Mesenchymal stem cell (in vitro differentiated cells and primary cell): ENCODE results near the gene PSMA6. TPM values are rescaled to one million over a fixed set of nuclear protein-coding genes. Genes with fewer than 3 reads are reported as not detected.

Experiments used
- DNase-seq: peaks from one replicate; pipeline ENCODE4 v3.0.0-alpha.2; 2013
- H2AFZ ChIP-seq: one replicate; pipeline ENCODE4 v1.6.1; 2013; ENCODE audit warnings: low read depth, mild to moderate bottlenecking, control low read depth, inconsistent platforms, low read length, moderate library complexity
- H2AK5ac ChIP-seq: 2 replicates; pipeline ENCODE4 v1.6.1; 2013; ENCODE audit warnings: low read length, moderate library complexity, mild to moderate bottlenecking, inconsistent platforms; ENCODE audit not compliant: severe bottlenecking
- H2BK120ac ChIP-seq: one replicate; pipeline ENCODE4 v1.6.1; 2013; ENCODE audit warnings: low read depth, mild to moderate bottlenecking, inconsistent platforms, low read length, moderate library complexity
- H2BK12ac ChIP-seq, 2 experiments: one replicate each; pipeline ENCODE4 v1.6.1; 2013; ENCODE audit warnings: inconsistent platforms in 2 of 2, low read length in 2 of 2, mild to moderate bottlenecking in 2 of 2, moderate library complexity in 2 of 2, control low read depth in 1 of 2
- H2BK15ac ChIP-seq: one replicate; pipeline ENCODE4 v1.6.1; 2013; ENCODE audit warnings: mild to moderate bottlenecking, low read depth, inconsistent platforms; ENCODE audit not compliant: poor library complexity, severe bottlenecking
- H2BK5ac ChIP-seq: 2 replicates; pipeline ENCODE4 v1.6.1; 2013; ENCODE audit warnings: low read depth, mild to moderate bottlenecking, low read length, control low read depth, inconsistent platforms; ENCODE audit not compliant: poor library complexity, severe bottlenecking
- H3K14ac ChIP-seq, 2 experiments: one replicate each; pipeline ENCODE4 v1.6.1; 2013; ENCODE audit warnings: inconsistent platforms in 2 of 2, low read length in 2 of 2, control low read depth in 1 of 2, mild to moderate bottlenecking in 1 of 2, moderate library complexity in 1 of 2
- H3K18ac ChIP-seq, 2 experiments: one replicate each; pipeline ENCODE4 v1.6.1; 2013; ENCODE audit warnings: inconsistent platforms in 2 of 2, low read length in 2 of 2, control low read depth in 1 of 2, low read depth in 1 of 2, mild to moderate bottlenecking in 1 of 2
- H3K23ac ChIP-seq, 2 experiments: one replicate each; pipeline ENCODE4 v1.6.1; 2013; ENCODE audit warnings: inconsistent platforms in 2 of 2, low read length in 2 of 2, mild to moderate bottlenecking in 2 of 2, moderate library complexity in 2 of 2, control low read depth in 1 of 2
- H3K27ac ChIP-seq: 2 replicates; pipeline ENCODE4 v1.5.1; 2013; ENCODE audit warnings: mild to moderate bottlenecking, moderate library complexity, low read length, control low read depth, inconsistent platforms; ENCODE audit not compliant: poor library complexity, severe bottlenecking
- H3K27me3 ChIP-seq, 2 experiments: 2 replicates each; pipeline versions ENCODE4 v1.6.1 to v1.7.0; 2013; ENCODE audit warnings: low read length in 2 of 2, mild to moderate bottlenecking in 2 of 2, moderate library complexity in 2 of 2, control low read depth in 1 of 2, inconsistent platforms in 1 of 2; ENCODE audit not compliant: control insufficient read depth in 1 of 2, insufficient read depth in 1 of 2
- H3K36me3 ChIP-seq, 2 experiments: 2 replicates each; pipeline versions ENCODE4 v1.6.1 to v1.7.0; 2013; ENCODE audit warnings: low read length in 2 of 2, control low read depth in 1 of 2, inconsistent platforms in 1 of 2, low read depth in 1 of 2, mild to moderate bottlenecking in 1 of 2; ENCODE audit not compliant: insufficient read depth in 2 of 2, control insufficient read depth in 1 of 2
- H3K4ac ChIP-seq, 2 experiments: one replicate each; pipeline ENCODE4 v1.6.1; 2013; ENCODE audit warnings: inconsistent platforms in 2 of 2, low read length in 2 of 2, mild to moderate bottlenecking in 2 of 2, moderate library complexity in 2 of 2, control low read depth in 1 of 2, low read depth in 1 of 2
- H3K4me1 ChIP-seq: 2 replicates; pipeline ENCODE4 v1.6.1; 2013; ENCODE audit warnings: low read depth, low read length, control low read depth; ENCODE audit not compliant: control insufficient read depth, insufficient read depth
- H3K4me2 ChIP-seq: 2 replicates; pipeline ENCODE4 v1.6.1; 2013; ENCODE audit warnings: low read length, mild to moderate bottlenecking, inconsistent platforms; ENCODE audit not compliant: poor library complexity, severe bottlenecking
- H3K4me3 ChIP-seq, 2 experiments: 2 replicates each; pipeline versions ENCODE4 v1.5.1 to v1.7.0; 2013; ENCODE audit warnings: low read length in 2 of 2, mild to moderate bottlenecking in 2 of 2, control low read depth in 1 of 2, low read depth in 1 of 2; ENCODE audit not compliant: insufficient read depth in 1 of 2
- H3K79me1 ChIP-seq: replicated peaks from 2 replicates; pipeline ENCODE4 v1.6.1; 2013; ENCODE audit warnings: mild to moderate bottlenecking, control low read depth, low read length, inconsistent platforms; ENCODE audit not compliant: poor library complexity, severe bottlenecking
- H3K9ac ChIP-seq: 2 replicates; pipeline ENCODE4 v1.7.0; 2013; ENCODE audit warnings: mild to moderate bottlenecking, low read length, moderate library complexity
- H3K9me3 ChIP-seq: 2 replicates; pipeline ENCODE4 v1.7.0; 2013; ENCODE audit warnings: mild to moderate bottlenecking, low read length; ENCODE audit not compliant: control insufficient read depth
- H4K8ac ChIP-seq: one replicate; pipeline ENCODE4 v1.6.1; 2013; ENCODE audit warnings: inconsistent platforms, mild to moderate bottlenecking, low read length, moderate library complexity
- H4K91ac ChIP-seq: one replicate; pipeline ENCODE4 v1.6.1; 2013; ENCODE audit warnings: mild to moderate bottlenecking, low read length, inconsistent platforms
- WGBS: methylation state at CpG from one replicate; pipeline ENCODE4 v1.1.7; 2013; ENCODE audit warnings: mixed read lengths; 5-methylcytosine and 5-hydroxymethylcytosine counted together
- polyA plus RNA-seq, 2 experiments: library from polyadenylated mRNA; stranded (reverse); fragments of 200-250 nt; gene quantifications; one replicate each; pipeline ENCODE4 v1.2.3, GENCODE V29; 2013

Gene PSMA6
- 290 TPM for polyA plus RNA-seq (2013, experiment 1 of 2)
- 302 TPM for polyA plus RNA-seq (2013, experiment 2 of 2)

DNA sequence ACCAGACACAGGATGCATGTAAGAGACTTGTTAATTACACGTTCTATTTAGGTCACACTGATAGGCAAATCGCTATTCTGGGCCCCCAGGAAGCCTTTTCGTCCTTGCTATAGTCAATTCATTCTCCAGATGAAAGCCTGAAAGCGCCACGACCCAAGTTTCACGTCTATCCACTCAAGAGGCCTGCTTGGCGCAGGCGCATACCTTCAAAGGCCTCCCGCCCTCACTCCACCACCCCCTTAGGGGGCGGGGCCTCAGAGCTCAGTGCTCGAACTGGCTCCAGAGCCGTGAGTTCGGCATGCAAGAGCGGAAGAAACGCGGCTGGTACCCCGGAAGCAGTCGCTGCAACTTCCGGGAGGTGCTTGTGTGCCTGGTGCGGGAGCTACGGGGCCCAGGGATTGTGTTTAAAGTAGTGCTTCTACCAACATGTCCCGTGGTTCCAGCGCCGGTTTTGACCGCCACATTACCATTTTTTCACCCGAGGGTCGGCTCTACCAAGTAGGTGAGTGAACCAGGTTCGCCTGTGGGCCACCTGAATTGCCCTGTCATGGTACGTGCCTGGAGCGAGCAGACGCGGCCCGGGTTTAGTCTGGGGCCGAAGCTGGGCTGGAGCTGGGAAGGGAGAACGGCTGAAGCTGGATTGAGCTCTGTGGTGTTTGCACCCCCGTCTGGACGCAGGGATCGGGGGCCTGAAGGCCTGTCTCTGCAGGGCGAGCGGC is at the start of gene PSMA6:
Gene PSMA6, plus strand, starts transcription at position 332 of the 719 bp plus-strand sequence. Its CDS starts 95 bp downstream, at position 427.
- peak within 1 kb of the TSS; percentile 90 to 93 for H3K4me3 ChIP-seq
- H2BK5ac ChIP-seq: peak within 1 kb of the TSS; percentile 81
- peak within 1 kb of the TSS; percentile 98 for H3K4me2 ChIP-seq
- peak within 1 kb of the TSS in 1 of 2 experiments; percentile 34 for H3K23ac ChIP-seq
- H3K14ac ChIP-seq: peak within 1 kb of the TSS in 1 of 2 experiments; percentile 96
- H2AFZ ChIP-seq: peak within 1 kb of the TSS; percentile 97
- whole genome bisulfite sequencing: under 1% methylated on average over 36 of the region's 40 CpGs
- peak within 1 kb of the TSS; percentile 93 for H3K27ac ChIP-seq
- H3K9ac ChIP-seq: peak within 1 kb of the TSS; percentile 97
- H2BK12ac ChIP-seq: peak within 1 kb of the TSS in 1 of 2 experiments; percentile 66
- no peaks in the 10 kb centered on the region for H3K9me3 ChIP-seq
- DNase-seq: peak; percentile 99
- H2BK15ac ChIP-seq: no peak within 1 kb of the TSS
- no peaks in the 10 kb centered on the region for H3K27me3 ChIP-seq
- peak within 1 kb of the TSS; percentile 97 for H4K8ac ChIP-seq
- peaks cover 8% of the 10 kb centered on the region for H3K4me1 ChIP-seq
- peak within 1 kb of the TSS; percentile 94 to 97 for H3K4ac ChIP-seq
- peak within 1 kb of the TSS; percentile 54 for H2BK120ac ChIP-seq
- H3K18ac ChIP-seq: peak within 1 kb of the TSS; percentile 83 to 89
- H3K79me1 ChIP-seq: no peaks in the 10 kb centered on the region
- peak within 1 kb of the TSS; percentile 81 for H2AK5ac ChIP-seq
- H3K36me3 ChIP-seq: peaks cover 3 to 12% of the 10 kb centered on the region in 2 experiments
- H4K91ac ChIP-seq: peak within 1 kb of the TSS; percentile 81

DNA sequence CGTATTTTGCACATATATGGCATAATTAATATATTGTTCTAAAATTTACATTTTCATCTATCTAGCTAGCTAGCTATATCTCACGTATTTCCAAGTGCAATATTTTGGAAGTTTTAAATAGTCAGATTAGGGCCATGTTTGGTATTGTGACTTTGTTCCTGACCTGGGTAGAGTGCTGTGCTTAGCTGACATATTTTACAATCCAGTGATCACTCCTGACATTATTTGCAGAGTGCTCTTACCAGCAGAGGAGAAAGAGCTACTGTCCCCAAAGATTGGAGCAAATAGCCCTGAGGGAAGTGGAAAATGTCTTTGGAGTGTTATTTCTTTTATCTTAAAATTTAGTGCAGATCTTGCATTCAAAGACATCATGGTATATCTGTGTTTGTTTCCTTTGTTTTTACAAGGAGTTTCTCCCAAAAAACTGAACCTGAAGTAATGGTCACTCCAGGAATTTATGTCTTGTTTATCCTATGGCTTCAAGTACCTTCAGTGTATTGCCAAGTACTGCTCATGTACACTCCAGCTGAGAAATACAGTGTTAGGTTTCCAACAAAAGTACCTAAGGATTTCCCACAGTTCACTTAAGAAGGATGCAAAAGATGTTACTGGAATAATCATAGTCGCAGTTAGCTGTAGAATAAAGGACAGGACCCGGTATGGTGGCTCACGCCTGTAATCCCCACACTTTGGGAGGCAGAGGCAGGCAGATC is 49.4 kb upstream of the PSMA6 start:
- 91% methylated on average over 4 of the region's 5 CpGs for WGBS
- no peak overlapping the region for H3K14ac ChIP-seq

DNA sequence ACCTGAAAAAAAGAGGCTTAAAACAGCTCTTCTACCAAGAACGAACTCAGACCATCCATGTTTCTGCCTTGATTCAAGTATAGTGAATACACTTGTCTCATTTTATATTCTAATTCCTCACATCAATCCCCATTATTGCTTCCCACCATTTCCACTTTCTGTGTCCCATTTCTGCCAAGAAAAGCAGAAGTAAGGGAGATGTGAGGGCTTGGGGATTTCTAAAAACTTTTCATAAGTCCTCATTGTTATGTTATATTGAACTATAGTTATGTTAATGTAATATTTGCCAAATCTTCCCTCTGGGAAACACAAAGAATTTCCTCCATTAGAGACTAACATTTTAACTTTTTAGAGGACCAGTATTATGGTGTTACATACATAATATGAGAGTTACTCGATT is 48.2 kb upstream of the PSMA6 start:
- Histone ChIP-seq H3K9ac (no peak overlapping the region), H2AFZ (no peak overlapping the region), H3K4me1 (no peaks in the 10 kb centered on the region), H3K4ac (no peak overlapping the region), H3K23ac (no peak overlapping the region), H2BK12ac (no peak overlapping the region), H3K27me3 (no peaks in the 10 kb centered on the region), H3K14ac (no peak overlapping the region), H3K36me3 (no peaks in the 10 kb centered on the region), H3K4me2 (no peak overlapping the region), H2AK5ac (no peak overlapping the region), H4K8ac (no peak overlapping the region), H2BK120ac (no peak overlapping the region), H4K91ac (no peak overlapping the region), H2BK15ac (no peak overlapping the region), H3K27ac (no peak overlapping the region), H3K4me3 (no peak overlapping the region), H3K79me1 (peaks cover 11% of the 10 kb centered on the region), H3K9me3 (no peaks in the 10 kb centered on the region), H3K18ac (no peak overlapping the region), H2BK5ac (no peak overlapping the region)
- WGBS: 100% methylated on average over 1 of the region's 2 CpGs
- DNase-seq: no peak

More for the DNA sequence above, 49.4 kb upstream of the PSMA6 start:
- Histone ChIP-seq H3K27ac (no peak overlapping the region), H3K4ac (no peak overlapping the region), H4K8ac (no peak overlapping the region), H4K91ac (no peak overlapping the region), H3K9me3 (no peaks in the 10 kb centered on the region), H2BK120ac (no peak overlapping the region), H3K9ac (no peak overlapping the region), H2AK5ac (no peak overlapping the region), H3K27me3 (no peaks in the 10 kb centered on the region), H2BK5ac (no peak overlapping the region), H2BK15ac (no peak overlapping the region), H3K79me1 (peaks cover 11% of the 10 kb centered on the region), H2AFZ (no peak overlapping the region), H2BK12ac (no peak overlapping the region), H3K36me3 (no peaks in the 10 kb centered on the region), H3K23ac (no peak overlapping the region), H3K4me2 (no peak overlapping the region), H3K4me3 (no peak overlapping the region), H3K4me1 (no peaks in the 10 kb centered on the region), H3K18ac (no peak overlapping the region)
- DNase-seq: peak; percentile 5

DNA sequence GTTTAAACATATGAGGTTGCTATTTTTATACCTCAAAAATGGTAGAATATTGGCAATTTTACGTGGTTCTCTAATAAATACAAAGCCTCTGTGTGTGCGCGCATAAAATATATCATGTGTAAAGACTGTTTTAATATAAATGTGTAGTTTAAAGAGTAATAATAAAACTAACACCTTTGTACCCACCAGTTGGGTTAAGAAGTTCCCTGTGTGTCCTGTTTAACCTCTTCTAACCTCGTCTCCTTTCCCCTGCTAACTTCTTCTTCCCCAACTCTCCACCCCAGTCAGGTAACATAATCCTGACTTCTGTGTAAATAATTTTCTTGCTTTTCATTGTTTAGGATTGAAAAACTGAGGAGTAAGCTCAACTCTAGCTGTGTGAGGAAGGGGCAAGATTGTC is 47.6 kb upstream of the PSMA6 start:
- Histone ChIP-seq H3K9me3 (no peaks in the 10 kb centered on the region), H3K27ac (no peak overlapping the region), H3K4me2 (no peak overlapping the region), H3K27me3 (no peaks in the 10 kb centered on the region), H3K9ac (no peak overlapping the region), H3K14ac (no peak overlapping the region), H2BK12ac (no peak overlapping the region), H2BK15ac (no peak overlapping the region), H3K23ac (no peak overlapping the region), H2AFZ (no peak overlapping the region), H3K4me3 (no peak overlapping the region), H3K36me3 (no peaks in the 10 kb centered on the region), H3K4ac (no peak overlapping the region), H4K91ac (no peak overlapping the region), H2BK120ac (no peak overlapping the region), H2BK5ac (no peak overlapping the region), H3K18ac (no peak overlapping the region), H3K4me1 (no peaks in the 10 kb centered on the region), H2AK5ac (no peak overlapping the region), H4K8ac (no peak overlapping the region), H3K79me1 (peaks cover 10% of the 10 kb centered on the region)
- DNase-seq: no peak
- WGBS: 100% methylated on average over 1 of the region's 4 CpGs
